ENCODE measurements around the gene TMEM167A.

TMEM167A gene

DNA sequence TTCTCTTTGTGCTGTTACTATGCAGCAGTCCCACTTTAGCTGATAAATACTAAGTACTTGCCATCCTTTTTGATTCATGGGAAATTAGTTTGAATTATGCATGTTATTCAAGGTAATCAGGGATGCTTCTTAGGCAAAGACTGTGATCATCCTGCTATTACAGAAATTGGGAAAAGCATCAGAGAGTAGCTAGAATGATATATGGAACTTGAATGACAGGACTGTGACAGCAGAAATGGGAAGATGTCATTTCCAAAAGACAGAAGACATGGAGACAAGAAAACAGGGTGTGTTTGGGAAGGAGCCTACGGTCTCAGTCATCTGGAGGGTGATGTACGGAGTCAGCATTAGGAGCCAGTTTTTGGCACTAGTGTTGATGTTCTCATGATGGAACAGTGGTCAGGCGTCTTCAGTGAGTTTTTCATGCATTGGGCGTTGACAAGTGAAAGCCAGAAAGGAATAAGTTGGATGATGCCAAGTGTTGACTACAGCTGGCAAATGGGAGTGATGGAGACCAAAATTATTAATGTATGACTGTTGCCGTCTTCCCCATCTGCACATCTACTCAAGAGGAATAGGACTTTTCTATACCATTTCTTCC, 70.4 kb downstream of the TMEM167A start:
- H3K4me3 ChIP-seq (ENCODE audit: low read length): no peak overlapping the region
- no peak for TF ChIP-seq ZNF274 (IDR thresholded peaks at IDR 0.05; ENCODE audit: low read depth, low read length)

DNA sequence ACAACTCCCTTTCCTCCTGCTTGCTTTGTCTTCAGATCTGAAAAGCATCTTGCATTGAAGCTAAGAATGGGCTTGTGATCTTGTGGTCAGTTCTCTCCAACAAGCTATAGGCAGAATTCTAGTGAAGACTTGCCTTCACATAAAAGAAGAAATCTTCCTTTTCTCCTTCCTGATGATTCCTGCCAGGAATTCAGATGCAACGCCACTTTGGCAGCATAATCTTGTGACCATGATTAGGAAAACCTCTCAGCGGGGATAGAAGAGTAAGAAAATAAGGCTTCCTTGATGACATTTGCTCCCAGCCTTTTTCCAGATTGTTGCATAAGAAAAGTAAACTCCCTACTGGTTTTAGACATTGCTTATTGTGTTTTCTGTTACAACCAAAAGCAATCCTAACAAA, 73.4 kb downstream of the TMEM167A start:
- no peak overlapping the region for H3K4me3 ChIP-seq (ENCODE audit: low read length)
- TF ChIP-seq ZNF274 (IDR thresholded peaks at IDR 0.05; ENCODE audit: low read depth, low read length): no peak
